Measurements from ENCODE around the gene VTI1A. TPM values are rescaled to one million over a fixed set of nuclear protein-coding genes. Genes with fewer than 3 reads are reported as not detected.
"Not testable (repeated sequence)": the region's sequence is repeated elsewhere in the genome, so short reads cannot be mapped to it uniquely, and the experiment has no call there.

VTI1A gene
- total RNA-seq, 1 experiment from 2014 or later: 44.4 TPM

DNA sequence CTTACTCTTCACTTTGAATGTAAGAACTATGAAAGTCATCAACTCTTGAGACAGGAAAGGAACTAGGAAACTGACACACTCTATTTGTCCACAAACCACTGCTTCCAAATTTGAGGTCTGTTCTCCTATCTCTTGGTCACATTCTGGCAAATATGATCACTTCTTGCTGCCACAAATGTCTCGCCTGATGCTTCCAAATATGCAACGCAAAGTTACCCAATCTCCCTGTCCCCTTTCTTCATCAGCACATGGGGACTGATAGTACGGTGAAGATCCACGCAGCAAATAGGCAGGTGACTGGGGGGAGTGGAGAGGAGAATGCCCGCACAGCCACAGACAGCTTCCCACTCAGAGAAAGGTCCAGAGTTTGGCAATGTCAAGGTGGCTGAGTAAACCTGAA, 410.5 kb downstream of the VTI1A start:
- Mint-ChIP-seq H3K27ac (ENCODE audit: low read depth, unreplicated experiment) (no peak overlapping the region), H3K27me3 (ENCODE audit: insufficient read depth, unreplicated experiment) (no peaks in the 10 kb centered on the region), H3K9me3 (ENCODE audit: unreplicated experiment) (peaks cover 7% of the 10 kb centered on the region), H3K36me3 (ENCODE audit: insufficient read depth, unreplicated experiment) (no peaks in the 10 kb centered on the region), H3K4me1 (ENCODE audit: insufficient read depth, unreplicated experiment) (no peaks in the 10 kb centered on the region), H3K4me3 (ENCODE audit: unreplicated experiment) (no peak overlapping the region)
- TF ChIP-seq, protein P1, sequence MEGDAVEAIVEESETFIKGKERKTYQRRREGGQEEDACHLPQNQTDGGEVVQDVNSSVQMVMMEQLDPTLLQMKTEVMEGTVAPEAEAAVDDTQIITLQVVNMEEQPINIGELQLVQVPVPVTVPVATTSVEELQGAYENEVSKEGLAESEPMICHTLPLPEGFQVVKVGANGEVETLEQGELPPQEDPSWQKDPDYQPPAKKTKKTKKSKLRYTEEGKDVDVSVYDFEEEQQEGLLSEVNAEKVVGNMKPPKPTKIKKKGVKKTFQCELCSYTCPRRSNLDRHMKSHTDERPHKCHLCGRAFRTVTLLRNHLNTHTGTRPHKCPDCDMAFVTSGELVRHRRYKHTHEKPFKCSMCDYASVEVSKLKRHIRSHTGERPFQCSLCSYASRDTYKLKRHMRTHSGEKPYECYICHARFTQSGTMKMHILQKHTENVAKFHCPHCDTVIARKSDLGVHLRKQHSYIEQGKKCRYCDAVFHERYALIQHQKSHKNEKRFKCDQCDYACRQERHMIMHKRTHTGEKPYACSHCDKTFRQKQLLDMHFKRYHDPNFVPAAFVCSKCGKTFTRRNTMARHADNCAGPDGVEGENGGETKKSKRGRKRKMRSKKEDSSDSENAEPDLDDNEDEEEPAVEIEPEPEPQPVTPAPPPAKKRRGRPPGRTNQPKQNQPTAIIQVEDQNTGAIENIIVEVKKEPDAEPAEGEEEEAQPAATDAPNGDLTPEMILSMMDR (IDR thresholded peaks at IDR 0.05; ENCODE audit: unreplicated experiment): no peak
- ChIA-PET POLR2A (no interaction called here), CTCF (no interaction called here)
- no peak for DNase-seq (ENCODE audit: unreplicated experiment)
- intact Hi-C loops (cut with micrococcal nuclease): no loop called here
- BruUV-seq (replicated peaks): no TSS peak

DNA sequence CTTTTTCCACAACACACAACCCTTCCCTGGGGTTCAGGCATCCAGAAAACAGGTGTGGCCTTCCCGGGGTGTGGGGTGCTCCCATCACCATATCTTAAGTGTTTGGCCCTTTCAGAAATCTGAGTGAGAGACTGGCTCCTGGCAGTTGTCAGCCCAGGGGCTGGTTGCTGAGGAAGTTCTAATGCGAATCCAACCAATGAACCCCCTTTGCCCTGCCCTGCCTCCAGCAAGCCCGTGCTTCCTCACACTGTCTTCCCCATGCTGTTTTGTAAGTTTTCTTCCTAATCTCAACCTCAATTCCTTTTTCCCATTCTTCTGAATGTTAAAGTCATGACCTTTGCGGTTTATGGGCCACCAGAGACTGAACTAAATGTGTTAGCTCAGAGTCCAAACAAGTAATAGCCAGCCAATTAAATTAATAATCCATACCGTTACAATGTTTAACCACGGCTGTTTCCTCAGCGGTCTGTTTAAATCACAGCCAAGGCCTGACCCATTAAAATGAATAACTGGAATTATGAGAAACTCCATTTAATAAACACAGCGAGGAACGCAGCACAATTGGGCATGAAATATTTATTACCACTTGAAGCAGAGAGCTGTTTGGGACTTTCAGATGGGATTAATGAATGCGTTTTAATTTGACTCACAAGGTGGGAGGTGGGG, 412.1 kb downstream of the VTI1A start:
- no peak for DNase-seq (ENCODE audit: unreplicated experiment)
- ChIA-PET CTCF (no interaction called here), POLR2A (interaction anchor here (0.5 kb wide), 1 partner anchor 267 kb away, joined by 3 read pairs; no protein-coding TSS in a partner anchor)
- Mint-ChIP-seq H3K27me3 (ENCODE audit: insufficient read depth, unreplicated experiment) (no peaks in the 10 kb centered on the region), H3K9me3 (ENCODE audit: unreplicated experiment) (peaks cover 7% of the 10 kb centered on the region), H3K27ac (ENCODE audit: low read depth, unreplicated experiment) (no peak overlapping the region), H3K4me1 (ENCODE audit: insufficient read depth, unreplicated experiment) (no peaks in the 10 kb centered on the region), H3K36me3 (ENCODE audit: insufficient read depth, unreplicated experiment) (no peaks in the 10 kb centered on the region), H3K4me3 (ENCODE audit: unreplicated experiment) (no peak overlapping the region)
- TF ChIP-seq, protein P1 (IDR thresholded peaks at IDR 0.05; ENCODE audit: unreplicated experiment): no peak
- intact Hi-C loops (cut with micrococcal nuclease): no loop called here
- BruUV-seq (replicated peaks): no TSS peak

DNA sequence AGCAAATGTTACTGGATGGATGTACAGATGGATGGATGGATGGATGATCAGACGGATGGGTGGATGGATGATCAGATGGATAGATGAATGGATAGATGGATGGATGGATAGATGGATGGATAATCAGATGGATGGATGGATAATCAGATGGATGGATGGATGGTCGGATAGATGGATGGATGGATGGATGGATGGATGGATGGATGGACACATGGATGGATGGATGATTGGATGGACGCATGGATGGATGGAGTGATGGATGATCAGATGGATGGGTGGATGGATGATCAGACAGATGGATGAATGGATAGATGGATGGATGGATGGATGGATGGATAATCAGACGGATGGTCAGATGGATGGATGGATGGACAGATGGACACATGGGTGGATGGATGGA, 412.8 kb downstream of the VTI1A start:
- TF ChIP-seq, protein P1 (IDR thresholded peaks at IDR 0.05; ENCODE audit: unreplicated experiment): no peak
- POLR2A ChIA-PET: interaction anchor here (0.5 kb wide), 1 partner anchor 266 kb away, joined by 3 read pairs; no protein-coding TSS in a partner anchor
- Mint-ChIP-seq H3K9me3 (ENCODE audit: unreplicated experiment) (peaks cover 7% of the 10 kb centered on the region), H3K27ac (ENCODE audit: low read depth, unreplicated experiment) (no peak overlapping the region), H3K4me3 (ENCODE audit: unreplicated experiment) (no peak overlapping the region), H3K36me3 (ENCODE audit: insufficient read depth, unreplicated experiment) (no peaks in the 10 kb centered on the region), H3K4me1 (ENCODE audit: insufficient read depth, unreplicated experiment) (no peaks in the 10 kb centered on the region), H3K27me3 (ENCODE audit: insufficient read depth, unreplicated experiment) (no peaks in the 10 kb centered on the region)
- intact Hi-C loops (cut with micrococcal nuclease): no loop called here
- DNase-seq (ENCODE audit: unreplicated experiment): no peak
- BruUV-seq (replicated peaks): no TSS peak
- CTCF ChIA-PET: no interaction called here

DNA sequence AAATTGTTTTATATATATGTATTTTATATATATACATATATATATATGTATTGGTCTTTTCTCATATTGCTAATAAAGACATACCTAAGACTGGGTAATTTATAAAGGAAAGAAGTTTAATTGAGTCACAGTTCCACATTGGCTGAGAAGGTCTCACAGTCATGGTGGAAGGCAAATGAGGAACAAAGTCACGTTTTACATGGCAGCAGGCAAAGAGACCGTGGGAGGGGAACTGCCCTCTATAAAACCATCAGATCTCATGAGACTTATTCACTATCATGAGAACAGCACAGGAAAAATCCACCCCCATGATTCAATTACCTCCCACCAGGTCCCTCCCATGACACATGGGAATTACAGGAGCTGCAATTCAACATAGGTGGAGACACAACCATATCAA, 416.4 kb downstream of the VTI1A start:
- ChIA-PET CTCF (interaction anchor here (0.7 to 1.3 kb wide), 2 partner anchors 13 to 428 kb away, joined by 3 read pairs; no protein-coding TSS in a partner anchor), POLR2A (interaction anchor here (1.0 to 1.2 kb wide), 2 partner anchors 8 to 19 kb away, joined by 3 to 4 read pairs; no protein-coding TSS in a partner anchor)
- H3K4me3 Mint-ChIP-seq (ENCODE audit: unreplicated experiment); BruUV-seq (replicated peaks); DNase-seq (ENCODE audit: unreplicated experiment); H3K27ac Mint-ChIP-seq (ENCODE audit: low read depth, unreplicated experiment); intact Hi-C loops (cut with micrococcal nuclease); H3K4me1 Mint-ChIP-seq (ENCODE audit: insufficient read depth, unreplicated experiment); H3K36me3 Mint-ChIP-seq (ENCODE audit: insufficient read depth, unreplicated experiment); H3K27me3 Mint-ChIP-seq (ENCODE audit: insufficient read depth, unreplicated experiment): not testable (repeated sequence)
- peaks cover 15% of the 10 kb centered on the region for H3K9me3 Mint-ChIP-seq (ENCODE audit: unreplicated experiment)

Small RNA genes lying within 50 kb of the gene (microRNA-seq; reads per million reads assigned to microRNA genes)
- not detected for gene MIR4295

Other genes with a start within 250 kb of the VTI1A start
- not detected in 2 replicates for gene TECTB, start 163.8 kb upstream of the VTI1A start, total RNA-seq (2022)
- gene ACSL5, start 73.1 kb upstream of the VTI1A start, total RNA-seq (2022): 0.12 and 0.68 TPM in 2 replicates
- gene ZDHHC6, start 301 bp upstream of the VTI1A start, total RNA-seq (2022): 25.9 and 26.3 TPM in 2 replicates

All from MCF 10A (cell line).